RWPE2 (cell line): ENCODE results near the gene CEP89.
A peak's percentile ranks its signal among the peaks of the same experiment; 100 is the strongest.

Experiments
- ATAC-seq: fragments of 200-7000 bp; cut with Tn5 transposase; 3 replicates; pipeline ENCODE4 v1.9.1; 2021; ENCODE audit warnings: low read depth
- DNase-seq: peaks from one replicate; pipeline ENCODE4 v3.0.0-alpha.2; 2020; ENCODE audit warnings: low spot score
- H3K27ac ChIP-seq: fragments of 450-650 bp; 2 replicates; pipeline ENCODE4 v1.5.1; 2017; ENCODE audit warnings: mild to moderate bottlenecking; ENCODE audit not compliant: poor library complexity, severe bottlenecking
- H3K27me3 ChIP-seq: fragments of 250-450 bp; sonication (Bioruptor Pico); 2 replicates; pipeline ENCODE4 v1.5.1; 2021; ENCODE audit warnings: mild to moderate bottlenecking, moderate library complexity; ENCODE audit not compliant: insufficient read depth, poor library complexity, severe bottlenecking
- H3K36me3 ChIP-seq: fragments of 250-450 bp; sonication (Bioruptor Pico); 2 replicates; pipeline ENCODE4 v1.5.1; 2020; ENCODE audit warnings: low read depth, mild to moderate bottlenecking, moderate library complexity
- H3K4me1 ChIP-seq: fragments of 250-450 bp; sonication (Bioruptor Pico); 2 replicates; pipeline ENCODE4 v1.5.1; 2021; ENCODE audit warnings: mild to moderate bottlenecking, moderate library complexity; ENCODE audit not compliant: insufficient read depth, poor library complexity, severe bottlenecking
- H3K4me3 ChIP-seq: fragments of 250-450 bp; sonication (Bioruptor Pico); 2 replicates; pipeline ENCODE4 v1.5.1; 2021; ENCODE audit warnings: mild to moderate bottlenecking, moderate library complexity; ENCODE audit not compliant: severe bottlenecking
- H3K9me3 ChIP-seq: fragments of 250-450 bp; sonication (Bioruptor Pico); 2 replicates; pipeline ENCODE4 v1.5.1; 2021; ENCODE audit warnings: mild to moderate bottlenecking, moderate library complexity; ENCODE audit not compliant: severe bottlenecking
- TF ChIP-seq, protein P1 (sequence below): fragments of 450-650 bp; IDR thresholded peaks from one replicate; pipeline ENCODE4 v1.5.1; 2017; ENCODE audit warnings: mild to moderate bottlenecking, moderate library complexity; ENCODE audit not compliant: poor library complexity, severe bottlenecking

The CEP89 gene

DNA sequence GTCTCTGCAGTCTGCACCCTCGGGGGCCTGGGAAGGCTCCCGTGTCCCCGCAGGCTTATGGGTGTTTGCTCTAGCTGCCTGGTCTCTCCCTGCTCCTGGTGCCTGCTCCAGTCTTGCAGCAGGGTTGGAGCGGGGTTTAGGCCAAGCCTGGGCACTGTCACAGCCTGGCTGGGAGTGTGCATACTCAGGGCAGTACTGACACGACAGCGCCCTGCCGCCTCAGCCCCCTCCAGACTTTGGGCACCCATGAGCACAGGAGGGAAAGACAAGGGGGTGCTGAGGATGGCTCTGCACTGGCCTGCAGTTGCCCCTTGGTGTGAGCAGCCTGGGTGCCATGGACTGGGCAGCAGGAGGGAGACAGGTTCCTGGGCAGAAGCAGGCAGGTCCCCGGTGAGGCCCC lies 35.7 kb downstream of the CEP89 start:
- Histone ChIP-seq H3K4me3 (no peak overlapping the region), H3K27me3 (no peaks in the 10 kb centered on the region), H3K9me3 (no peaks in the 10 kb centered on the region), H3K4me1 (no peaks in the 10 kb centered on the region), H3K36me3 (peaks cover 41% of the 10 kb centered on the region), H3K27ac (no peak overlapping the region)
- TF ChIP-seq, protein P1, sequence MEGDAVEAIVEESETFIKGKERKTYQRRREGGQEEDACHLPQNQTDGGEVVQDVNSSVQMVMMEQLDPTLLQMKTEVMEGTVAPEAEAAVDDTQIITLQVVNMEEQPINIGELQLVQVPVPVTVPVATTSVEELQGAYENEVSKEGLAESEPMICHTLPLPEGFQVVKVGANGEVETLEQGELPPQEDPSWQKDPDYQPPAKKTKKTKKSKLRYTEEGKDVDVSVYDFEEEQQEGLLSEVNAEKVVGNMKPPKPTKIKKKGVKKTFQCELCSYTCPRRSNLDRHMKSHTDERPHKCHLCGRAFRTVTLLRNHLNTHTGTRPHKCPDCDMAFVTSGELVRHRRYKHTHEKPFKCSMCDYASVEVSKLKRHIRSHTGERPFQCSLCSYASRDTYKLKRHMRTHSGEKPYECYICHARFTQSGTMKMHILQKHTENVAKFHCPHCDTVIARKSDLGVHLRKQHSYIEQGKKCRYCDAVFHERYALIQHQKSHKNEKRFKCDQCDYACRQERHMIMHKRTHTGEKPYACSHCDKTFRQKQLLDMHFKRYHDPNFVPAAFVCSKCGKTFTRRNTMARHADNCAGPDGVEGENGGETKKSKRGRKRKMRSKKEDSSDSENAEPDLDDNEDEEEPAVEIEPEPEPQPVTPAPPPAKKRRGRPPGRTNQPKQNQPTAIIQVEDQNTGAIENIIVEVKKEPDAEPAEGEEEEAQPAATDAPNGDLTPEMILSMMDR = no peak
- no peak for DNase-seq
- no peak for ATAC-seq

GRCh38 chr19:32935629-32936028 lies 36.1 kb downstream of the CEP89 start:
- Histone ChIP-seq H3K27ac (no peak overlapping the region), H3K4me3 (no peak overlapping the region), H3K9me3 (no peaks in the 10 kb centered on the region), H3K36me3 (peaks cover 37% of the 10 kb centered on the region), H3K27me3 (no peaks in the 10 kb centered on the region), H3K4me1 (no peaks in the 10 kb centered on the region)
- no peak for ATAC-seq
- TF ChIP-seq, protein P1 = no peak
- DNase-seq = no peak

DNA sequence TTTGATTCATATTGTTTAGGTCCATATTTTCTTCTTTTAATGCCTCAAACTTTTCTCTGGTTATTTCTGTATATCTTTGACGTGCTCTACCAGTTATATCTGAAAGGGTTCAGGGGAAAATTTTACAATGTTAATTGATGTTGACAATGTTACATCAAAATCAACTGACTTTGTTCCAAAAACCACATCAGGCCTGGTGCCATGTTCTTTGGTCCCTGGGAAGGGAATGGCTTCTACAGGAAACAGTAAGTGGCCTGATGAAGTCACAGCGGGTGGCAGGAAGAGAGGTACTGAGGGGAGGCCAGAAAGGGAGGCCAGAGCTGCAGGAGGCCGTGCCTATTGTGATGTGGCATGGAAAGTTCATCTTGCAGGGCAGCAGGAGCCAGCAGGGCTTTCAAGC lies 38.2 kb downstream of the CEP89 start:
- no peak for DNase-seq
- Histone ChIP-seq H3K27ac (no peak overlapping the region), H3K4me1 (no peaks in the 10 kb centered on the region), H3K9me3 (no peaks in the 10 kb centered on the region), H3K27me3 (no peaks in the 10 kb centered on the region), H3K4me3 (no peak overlapping the region), H3K36me3 (peaks cover 38% of the 10 kb centered on the region)
- TF ChIP-seq, protein P1 = no peak
- no peak for ATAC-seq

DNA sequence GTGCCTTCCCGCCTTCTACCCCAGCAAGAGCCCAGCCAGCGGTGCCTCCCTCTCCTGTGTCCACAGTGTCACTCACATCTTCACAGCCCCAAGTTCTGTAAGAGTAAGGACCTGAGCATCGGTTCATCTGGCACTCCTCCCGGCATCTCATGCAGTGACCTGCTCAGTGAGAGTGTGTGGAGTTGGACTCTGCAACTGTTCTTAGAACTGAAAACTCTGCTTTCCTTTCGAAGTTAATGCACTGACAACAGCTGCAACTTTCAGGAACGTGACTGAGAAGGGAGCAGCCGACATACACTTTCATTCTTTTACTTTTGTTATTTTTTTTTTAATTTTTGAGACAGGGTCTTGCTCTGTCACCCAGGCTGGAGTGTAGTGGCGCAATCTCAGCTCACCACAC lies 41.2 kb downstream of the CEP89 start:
- ATAC-seq (no peak), DNase-seq (no peak)
- Histone ChIP-seq H3K4me3 (no peak overlapping the region), H3K27ac (no peak overlapping the region), H3K4me1 (no peaks in the 10 kb centered on the region), H3K27me3 (no peaks in the 10 kb centered on the region), H3K36me3 (peaks cover 32% of the 10 kb centered on the region), H3K9me3 (no peaks in the 10 kb centered on the region)
- TF ChIP-seq, protein P1 = no peak

DNA sequence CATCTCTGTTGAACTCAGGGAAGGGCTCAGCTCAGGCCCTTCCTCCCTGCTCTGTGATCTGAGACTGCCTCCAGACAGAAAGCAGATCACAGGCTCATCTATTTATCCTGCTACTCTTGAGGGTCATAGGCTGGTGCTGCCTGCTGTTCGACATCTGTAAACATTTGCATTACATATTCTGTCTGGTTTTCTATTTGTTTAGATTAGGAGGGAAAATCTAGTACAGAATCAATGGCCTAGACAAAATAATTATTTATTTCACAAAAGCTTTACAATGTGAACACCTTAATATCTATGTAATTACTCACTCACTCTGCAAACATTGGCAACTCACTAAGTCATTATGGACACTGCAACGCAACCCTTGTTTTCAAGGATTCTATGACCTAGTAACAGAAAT lies 43.0 kb downstream of the CEP89 start:
- H3K4me1 ChIP-seq = no peaks in the 10 kb centered on the region
- no peak overlapping the region for H3K4me3 ChIP-seq
- ATAC-seq (peak; percentile 82), DNase-seq (no peak)
- H3K27me3 ChIP-seq = no peaks in the 10 kb centered on the region
- H3K27ac ChIP-seq = peak overlapping the region; percentile 18
- TF ChIP-seq, protein P1 = no peak
- H3K9me3 ChIP-seq = no peaks in the 10 kb centered on the region
- H3K36me3 ChIP-seq = peaks cover 39% of the 10 kb centered on the region
